HepG2 (cell line): ENCODE results near the gene ABO. TPM values are rescaled to one million over a fixed set of nuclear protein-coding genes. Genes with fewer than 3 reads are reported as not detected.

Source experiments
- ATAC-seq: fragments of 200-7000 bp; cut with Tn5 transposase; 3 replicates; pipeline ENCODE4 v1.9.1; 2020; ENCODE audit warnings: mild to moderate bottlenecking, moderate library complexity
- BruUV-seq: library from RNA; stranded (reverse); fragments of 400-500 nt; replicated peaks from 2 replicates; lab custom pipeline; 2021; lab: Mats Ljungman, UMichigan
- CTCF ChIA-PET: fragments of 300-600 bp; formaldehyde crosslinking; extraction: SDS; loops from one replicate; lab custom pipeline; 2021; ENCODE audit warnings: low total read pairs, inconsistent platforms, low intra/inter-chr PET ratio; lab: Yijun Ruan, JAX
- POLR2A ChIA-PET: fragments of 350-600 bp; sonication (Branson Sonifier 250); formaldehyde crosslinking; loops from one replicate; lab custom pipeline; 2020; ENCODE audit warnings: antibody characterized with exemption, inconsistent platforms; lab: Yijun Ruan, JAX
- DNase-seq: peaks from one replicate; pipeline ENCODE4 v3.0.0-alpha.2; 2015; ENCODE audit warnings: low spot score
- FAIRE-seq: peaks from 3 replicates; lab custom pipeline; 2011; peaks lifted over from hg19 to GRCh38; lab: Jason Lieb, UNC
- H2AFZ ChIP-seq: one replicate; pipeline ENCODE4 v1.6.1; 2011; ENCODE audit warnings: low read length, inconsistent platforms
- H3K27ac ChIP-seq: fragments of 300-600 bp; 3 replicates; pipeline ENCODE4 v1.8.0; 2011; ENCODE audit warnings: mixed run types, mild to moderate bottlenecking, mixed read lengths, low read length, inconsistent platforms; ENCODE audit not compliant: insufficient read depth; ENCODE audit errors: extremely low read length
- H3K27me3 ChIP-seq, 2 experiments: fragments of 200-600 bp in 1 of 2; 2 replicates in 1 of 2; 3 replicates in 1 of 2; pipeline versions ENCODE4 v1.6.0 to v1.8.0; 2011; ENCODE audit warnings: low read length in 2 of 2, mild to moderate bottlenecking in 2 of 2, moderate library complexity in 2 of 2, inconsistent platforms in 1 of 2; ENCODE audit not compliant: insufficient read depth in 2 of 2, control insufficient read depth in 1 of 2
- H3K36me3 ChIP-seq, 2 experiments: fragments of 200-600 bp in 1 of 2; replicated peaks in 1 of 2; 2 replicates in 1 of 2; 3 replicates in 1 of 2; pipeline versions ENCODE4 v1.5.1 to v1.8.0; 2011; ENCODE audit warnings: low read length in 2 of 2, inconsistent platforms in 1 of 2; ENCODE audit not compliant: insufficient read depth in 2 of 2, control insufficient read depth in 1 of 2
- H3K4me1 ChIP-seq: 2 replicates; pipeline ENCODE4 v1.5.1; 2012; ENCODE audit warnings: low read length, inconsistent platforms; ENCODE audit not compliant: insufficient read depth
- H3K4me2 ChIP-seq: 2 replicates; pipeline ENCODE4 v1.6.0; 2011; ENCODE audit warnings: low read depth, low read length, inconsistent platforms
- H3K4me3 ChIP-seq, 3 experiments: fragments of 200-600 bp in 1 of 3; sonication (generic), shearing (Covaris generic) in 1 of 3; replicated peaks in 1 of 3; 2 replicates each; pipeline ENCODE4 v1.5.1; 2011 to 2016; ENCODE audit warnings: low read length in 3 of 3, inconsistent platforms in 2 of 3, low read depth in 2 of 3, mild to moderate bottlenecking in 2 of 3, control low read depth in 1 of 3, mixed read lengths in 1 of 3; ENCODE audit not compliant: insufficient read depth in 1 of 3
- H3K79me2 ChIP-seq: one replicate; pipeline ENCODE4 v1.6.1; 2011; ENCODE audit warnings: low read length, inconsistent platforms; ENCODE audit not compliant: insufficient read depth
- H3K9ac ChIP-seq: 2 replicates; pipeline ENCODE4 v1.6.0; 2011; ENCODE audit warnings: mild to moderate bottlenecking, low read depth, low read length, inconsistent platforms; ENCODE audit not compliant: insufficient read depth
- H3K9me3 ChIP-seq: 2 replicates; pipeline ENCODE4 v1.5.1; 2012; ENCODE audit warnings: mild to moderate bottlenecking, low read length
- H4K20me1 ChIP-seq: 2 replicates; pipeline ENCODE4 v1.6.0; 2011; ENCODE audit warnings: inconsistent platforms, mild to moderate bottlenecking, low read length, moderate library complexity; ENCODE audit not compliant: insufficient read depth
- ETV5 ChIP-seq: IDR thresholded peaks from 2 replicates; pipeline ENCODE4 v1.6.1; 2018; ENCODE audit warnings: missing biosample characterization, missing genetic modification reagents, inconsistent platforms, borderline replicate concordance
- EZH2 ChIP-seq: conservative IDR thresholded peaks from 2 replicates; pipeline ENCODE4 v1.6.1; 2012; ENCODE audit warnings: mild to moderate bottlenecking, low read depth, low read length, moderate library complexity
- HDAC1 ChIP-seq: sonication (generic); formaldehyde crosslinking; IDR thresholded peaks from 2 replicates; pipeline ENCODE4 v1.5.1; 2020; ENCODE audit warnings: mild to moderate bottlenecking, missing genetic modification reagents
- KDM1A ChIP-seq: IDR thresholded peaks from 2 replicates; pipeline ENCODE4 v1.6.1; 2016; ENCODE audit warnings: missing compliant biosample characterization
- SAP130 ChIP-seq: IDR thresholded peaks from 2 replicates; pipeline ENCODE4 v1.6.1; 2016; ENCODE audit warnings: low read depth
- SRSF4 ChIP-seq: fragments of 200-400 bp; formaldehyde crosslinking; IDR thresholded peaks from one replicate; pipeline ENCODE4 v1.6.1; 2018; ENCODE audit warnings: mild to moderate bottlenecking, low read depth, low read length, moderate library complexity; ENCODE audit not compliant: poor library complexity, severe bottlenecking
- ZNF678 ChIP-seq: sonication (generic); formaldehyde crosslinking; IDR thresholded peaks from 2 replicates; pipeline ENCODE4 v1.4.0; 2020; ENCODE audit warnings: mild to moderate bottlenecking, missing genetic modification reagents
- ZSCAN29 ChIP-seq: sonication (generic); formaldehyde crosslinking; conservative IDR thresholded peaks from 2 replicates; pipeline ENCODE4 v1.4.0; 2020; ENCODE audit warnings: mild to moderate bottlenecking, missing genetic modification reagents
- WGBS: methylation state at CpG from one replicate; pipeline ENCODE4 v1.1.6; 2017; ENCODE audit warnings: low lambda C conversion rate; 5-methylcytosine and 5-hydroxymethylcytosine counted together
- in situ Hi-C: cut with HindIII; loops from 2 replicates; pipeline ENCODE4 v1.10.0; 2017; ENCODE audit warnings: low pct_unique_long_range_greater_than_20kb; ENCODE audit not compliant: extremely low pct_ligation_motif_present
- intact Hi-C: fragments of 100-400 bp; cut with micrococcal nuclease; formaldehyde crosslinking; loops from one replicate; pipeline ENCODE4 v1.10.0; 2022; ENCODE audit not compliant: unreplicated experiment
- polyA plus RNA-seq, 8 experiments: library from polyadenylated mRNA; depleted of rRNA in 3 of 8; stranded (reverse) in 7 of 8; unstranded in 1 of 8; fragments of >200 nt; fragmentation: Illumina TruSeq in 4 of 8; extraction: Trizol in 4 of 8; gene quantifications; 2 replicates each; pipeline versions ENCODE4 v1.2.1 to v1.2.3, GENCODE V29; 2011 to 2016; ENCODE audit warnings: low read depth in 4 of 8, missing spikeins in 1 of 8, mixed read lengths in 1 of 8; ENCODE audit not compliant: insufficient read depth in 1 of 8
- total RNA-seq, 5 experiments: library from RNA; depleted of rRNA; stranded (reverse); fragments of >200 nt; fragmentation: Illumina TruSeq; extraction: Trizol; gene quantifications; 2 replicates each; pipeline ENCODE4 v1.2.3, GENCODE V29; 2016; ENCODE audit warnings: low read depth in 1 of 5
- TF ChIP-seq, protein P1 (sequence below): sonication (generic); formaldehyde crosslinking; IDR thresholded peaks from 2 replicates; pipeline ENCODE4 v1.4.0; 2020; ENCODE audit warnings: missing genetic modification reagents
- TF ChIP-seq, protein P2 (sequence below): sonication (generic); formaldehyde crosslinking; IDR thresholded peaks from 2 replicates; pipeline ENCODE4 v1.8.1; 2023; ENCODE audit warnings: mild to moderate bottlenecking, missing genetic modification reagents
- TF ChIP-seq, protein P3 (sequence below): sonication (generic); formaldehyde crosslinking; IDR thresholded peaks from 2 replicates; pipeline ENCODE4 v1.5.0; 2020; ENCODE audit warnings: mild to moderate bottlenecking, missing genetic modification reagents, moderate library complexity
- TF ChIP-seq, protein P4 (sequence below): sonication (generic); formaldehyde crosslinking; IDR thresholded peaks from 2 replicates; pipeline ENCODE4 v1.5.0; 2020; ENCODE audit warnings: missing genetic modification reagents
- TF ChIP-seq, protein P5 (sequence below): sonication (generic); formaldehyde crosslinking; IDR thresholded peaks from 2 replicates; pipeline ENCODE4 v1.8.0; 2022; ENCODE audit warnings: missing genetic modification reagents, mild to moderate bottlenecking, borderline replicate concordance

Gene ABO
- total and polyA plus RNA-seq, 2 of the 13 experiments (the other 11 are each of a cell fraction or from before 2014, with no cell fraction given): not detected

DNA sequence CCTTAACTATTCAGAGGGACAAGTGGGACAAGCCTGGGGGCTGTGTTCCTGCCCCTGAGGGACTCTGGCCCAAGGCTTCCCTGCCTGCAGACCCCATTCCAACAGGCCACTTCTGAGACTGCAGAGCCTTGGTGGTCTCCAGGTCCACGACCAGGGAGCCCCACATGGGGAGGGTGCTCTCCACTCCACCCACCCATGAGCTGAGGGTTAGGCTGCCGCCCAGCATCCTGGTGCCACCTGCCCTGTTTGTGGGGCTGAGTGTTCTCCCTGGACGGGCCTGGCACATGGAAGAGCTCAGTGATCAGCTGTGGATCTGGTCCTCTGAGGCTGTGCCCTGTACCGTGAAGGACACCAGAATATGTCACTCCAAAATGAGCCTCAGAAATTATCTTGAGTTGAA lies 2.5 kb upstream of the ABO start:
- in situ Hi-C loops (no loop called here), intact Hi-C loops (no loop called here)
- Histone ChIP-seq H3K27me3 (peaks cover 0 to 37% of the 10 kb centered on the region in 2 experiments; a peak in 3 of 5 replicates), H3K4me2 (no peak overlapping the region), H3K36me3 (no peaks in the 10 kb centered on the region), H3K4me3 (no peak overlapping the region), H3K27ac (no peak overlapping the region), H2AFZ (no peak overlapping the region), H3K9ac (no peak overlapping the region), H3K9me3 (no peaks in the 10 kb centered on the region), H3K4me1 (peaks cover 13% of the 10 kb centered on the region), H3K79me2 (no peaks in the 10 kb centered on the region), H4K20me1 (no peaks in the 10 kb centered on the region)
- FAIRE-seq (no peak), ATAC-seq (no peak), DNase-seq (no peak)
- 0% methylated on average over 1 of the region's 4 CpGs for WGBS
- no peak for TF ChIP-seq EZH2
- POLR2A ChIA-PET: no interaction called here
- CTCF ChIA-PET: no interaction called here
- no TSS peak for BruUV-seq

DNA sequence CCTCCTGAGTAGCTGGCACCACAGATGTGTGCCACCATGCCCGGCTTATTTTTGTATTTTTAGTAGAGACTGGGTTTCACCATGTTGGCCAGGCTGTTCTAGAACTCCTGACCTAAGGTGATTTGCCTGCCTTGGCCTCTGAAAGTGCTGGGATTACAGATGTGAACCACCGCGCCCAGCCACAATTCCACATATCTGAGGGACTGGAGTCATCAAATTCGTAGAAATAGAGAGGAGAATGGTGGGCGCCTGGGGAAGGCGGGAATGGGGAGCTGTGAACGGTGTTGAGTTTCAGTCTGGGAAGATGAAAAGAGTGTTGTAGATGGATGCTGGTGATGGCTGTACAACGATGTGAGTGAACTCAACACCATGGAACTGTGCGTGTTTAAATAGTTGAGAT lies 1.9 kb upstream of the ABO start:
- peaks cover 0 to 37% of the 10 kb centered on the region in 2 experiments; a peak in 3 of 5 replicates for H3K27me3 ChIP-seq
- H3K4me3 ChIP-seq: no peak overlapping the region
- TF ChIP-seq, protein P1, sequence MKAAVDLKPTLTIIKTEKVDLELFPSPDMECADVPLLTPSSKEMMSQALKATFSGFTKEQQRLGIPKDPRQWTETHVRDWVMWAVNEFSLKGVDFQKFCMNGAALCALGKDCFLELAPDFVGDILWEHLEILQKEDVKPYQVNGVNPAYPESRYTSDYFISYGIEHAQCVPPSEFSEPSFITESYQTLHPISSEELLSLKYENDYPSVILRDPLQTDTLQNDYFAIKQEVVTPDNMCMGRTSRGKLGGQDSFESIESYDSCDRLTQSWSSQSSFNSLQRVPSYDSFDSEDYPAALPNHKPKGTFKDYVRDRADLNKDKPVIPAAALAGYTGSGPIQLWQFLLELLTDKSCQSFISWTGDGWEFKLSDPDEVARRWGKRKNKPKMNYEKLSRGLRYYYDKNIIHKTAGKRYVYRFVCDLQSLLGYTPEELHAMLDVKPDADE: no peak
- TF ChIP-seq HDAC1 (CRISPR knock-in tag) (no peak), ETV5 (CRISPR knock-in tag) (no peak), SRSF4 (no peak), SAP130 (no peak), ZSCAN29 (CRISPR knock-in tag) (no peak), KDM1A (CRISPR knock-in tag) (no peak), ZNF678 (no peak)
- TF ChIP-seq, protein P2, sequence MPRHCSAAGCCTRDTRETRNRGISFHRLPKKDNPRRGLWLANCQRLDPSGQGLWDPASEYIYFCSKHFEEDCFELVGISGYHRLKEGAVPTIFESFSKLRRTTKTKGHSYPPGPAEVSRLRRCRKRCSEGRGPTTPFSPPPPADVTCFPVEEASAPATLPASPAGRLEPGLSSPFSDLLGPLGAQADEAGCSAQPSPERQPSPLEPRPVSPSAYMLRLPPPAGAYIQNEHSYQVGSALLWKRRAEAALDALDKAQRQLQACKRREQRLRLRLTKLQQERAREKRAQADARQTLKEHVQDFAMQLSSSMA (CRISPR knock-in tag): no peak
- TF ChIP-seq, protein P3, sequence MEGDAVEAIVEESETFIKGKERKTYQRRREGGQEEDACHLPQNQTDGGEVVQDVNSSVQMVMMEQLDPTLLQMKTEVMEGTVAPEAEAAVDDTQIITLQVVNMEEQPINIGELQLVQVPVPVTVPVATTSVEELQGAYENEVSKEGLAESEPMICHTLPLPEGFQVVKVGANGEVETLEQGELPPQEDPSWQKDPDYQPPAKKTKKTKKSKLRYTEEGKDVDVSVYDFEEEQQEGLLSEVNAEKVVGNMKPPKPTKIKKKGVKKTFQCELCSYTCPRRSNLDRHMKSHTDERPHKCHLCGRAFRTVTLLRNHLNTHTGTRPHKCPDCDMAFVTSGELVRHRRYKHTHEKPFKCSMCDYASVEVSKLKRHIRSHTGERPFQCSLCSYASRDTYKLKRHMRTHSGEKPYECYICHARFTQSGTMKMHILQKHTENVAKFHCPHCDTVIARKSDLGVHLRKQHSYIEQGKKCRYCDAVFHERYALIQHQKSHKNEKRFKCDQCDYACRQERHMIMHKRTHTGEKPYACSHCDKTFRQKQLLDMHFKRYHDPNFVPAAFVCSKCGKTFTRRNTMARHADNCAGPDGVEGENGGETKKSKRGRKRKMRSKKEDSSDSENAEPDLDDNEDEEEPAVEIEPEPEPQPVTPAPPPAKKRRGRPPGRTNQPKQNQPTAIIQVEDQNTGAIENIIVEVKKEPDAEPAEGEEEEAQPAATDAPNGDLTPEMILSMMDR (CRISPR knock-in tag): no peak
- TF ChIP-seq, protein P4, sequence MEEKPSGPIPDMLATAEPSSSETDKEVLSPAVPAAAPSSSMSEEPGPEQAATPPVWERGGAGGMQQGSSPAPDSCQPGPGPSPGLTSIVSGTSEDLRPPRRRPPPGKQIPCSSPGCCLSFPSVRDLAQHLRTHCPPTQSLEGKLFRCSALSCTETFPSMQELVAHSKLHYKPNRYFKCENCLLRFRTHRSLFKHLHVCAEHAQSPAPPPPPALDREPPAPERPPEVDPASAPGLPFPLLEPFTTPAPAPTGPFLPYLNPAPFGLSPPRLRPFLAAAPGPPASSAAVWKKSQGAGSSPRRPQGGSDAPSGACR: no peak
- TF ChIP-seq, protein P5, sequence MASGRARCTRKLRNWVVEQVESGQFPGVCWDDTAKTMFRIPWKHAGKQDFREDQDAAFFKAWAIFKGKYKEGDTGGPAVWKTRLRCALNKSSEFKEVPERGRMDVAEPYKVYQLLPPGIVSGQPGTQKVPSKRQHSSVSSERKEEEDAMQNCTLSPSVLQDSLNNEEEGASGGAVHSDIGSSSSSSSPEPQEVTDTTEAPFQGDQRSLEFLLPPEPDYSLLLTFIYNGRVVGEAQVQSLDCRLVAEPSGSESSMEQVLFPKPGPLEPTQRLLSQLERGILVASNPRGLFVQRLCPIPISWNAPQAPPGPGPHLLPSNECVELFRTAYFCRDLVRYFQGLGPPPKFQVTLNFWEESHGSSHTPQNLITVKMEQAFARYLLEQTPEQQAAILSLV: no peak
- TF ChIP-seq, all 625 proteins: peak for 0
- in situ Hi-C loops: no loop called here
- CTCF ChIA-PET: no interaction called here
- Histone ChIP-seq H3K9me3 (no peaks in the 10 kb centered on the region), H3K36me3 (no peaks in the 10 kb centered on the region), H3K27ac (no peak overlapping the region), H3K4me1 (peaks cover 13% of the 10 kb centered on the region), H2AFZ (no peak overlapping the region), H3K4me2 (no peak overlapping the region), H4K20me1 (no peaks in the 10 kb centered on the region), H3K9ac (no peak overlapping the region), H3K79me2 (no peaks in the 10 kb centered on the region)
- POLR2A ChIA-PET: no interaction called here
- no peak for FAIRE-seq
- intact Hi-C loops: no loop called here
- no peak for DNase-seq
- ATAC-seq: no peak
- BruUV-seq: no TSS peak
- WGBS: 66% methylated on average over 9 of the region's 9 CpGs
